ENCODE data around the gene KIF21A. TPM values are rescaled to one million over a fixed set of nuclear protein-coding genes. Genes with fewer than 3 reads are reported as not detected.

The KIF21A gene
- total and polyA plus RNA-seq, 2 of the 13 experiments (the other 11 are each of a cell fraction or from before 2014, with no cell fraction given): 20.6 to 39.7 TPM

DNA sequence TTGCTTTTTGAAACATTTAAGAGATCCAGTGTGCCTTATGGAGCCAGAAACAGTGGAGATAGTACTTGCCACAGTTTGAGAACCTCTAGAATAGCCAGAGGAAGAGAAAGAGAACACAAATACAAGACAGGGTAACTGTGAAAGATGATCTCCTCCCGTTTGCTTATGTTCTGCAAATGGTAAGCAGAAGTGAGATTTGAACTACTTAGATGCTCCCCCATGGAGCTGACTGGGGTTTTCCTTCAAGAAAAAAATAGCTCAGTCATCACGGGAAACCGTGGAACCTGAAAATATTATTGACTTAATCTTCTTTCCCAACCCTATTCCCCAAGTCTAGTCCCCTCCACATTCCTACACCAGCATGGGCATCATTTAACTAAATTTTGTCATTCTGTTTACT is 87.1 kb downstream of the KIF21A start:
- no peak overlapping the region for H3K9ac ChIP-seq (ENCODE audit: insufficient read depth, low read depth, low read length)
- H3K4me3 ChIP-seq (replicated peaks in 1 of 3; ENCODE audit: insufficient read depth in 1 of 3, low read depth in 2 of 3, low read length in 3 of 3): no peak overlapping the region
- DNase-seq (ENCODE audit: low spot score): no peak
- H3K79me2 ChIP-seq (ENCODE audit: insufficient read depth, low read length): no peaks in the 10 kb centered on the region
- no peak for ATAC-seq
- FAIRE-seq: no peak
- no peaks in the 10 kb centered on the region for H4K20me1 ChIP-seq (ENCODE audit: insufficient read depth, low read length)
- H3K4me2 ChIP-seq (ENCODE audit: low read depth, low read length): no peak overlapping the region
- intact Hi-C loops (cut with micrococcal nuclease; ENCODE audit: unreplicated experiment) (loop anchor here (5.0 kb wide), 1 partner anchor 51 kb away; no protein-coding TSS in a partner anchor), in situ Hi-C loops (cut with HindIII; ENCODE audit: extremely low pct_ligation_motif_present, low pct_unique_long_range_greater_than_20kb) (no loop called here)
- H2AFZ ChIP-seq (ENCODE audit: low read length): no peak overlapping the region
- no TSS peak for BruUV-seq (replicated peaks)
- CTCF ChIA-PET (ENCODE audit: low intra/inter-chr PET ratio, low total read pairs): no interaction called here
- no peaks in the 10 kb centered on the region for H3K4me1 ChIP-seq (ENCODE audit: insufficient read depth, low read length)
- 96% methylated on average over 3 of the region's 3 CpGs for WGBS (ENCODE audit: low lambda C conversion rate)
- H3K27me3 ChIP-seq (ENCODE audit: control insufficient read depth in 1 of 2, insufficient read depth in 2 of 2, low read length in 2 of 2): no peaks in the 10 kb centered on the region
- H3K36me3 ChIP-seq (replicated peaks in 1 of 2; ENCODE audit: control insufficient read depth in 1 of 2, insufficient read depth in 2 of 2, low read length in 2 of 2): peaks cover 6 to 26% of the 10 kb centered on the region in 2 experiments; a peak in 4 of 5 replicates
- POLR2A ChIA-PET: no interaction called here
- no peak overlapping the region for H3K27ac ChIP-seq (ENCODE audit: extremely low read length, insufficient read depth, low read length)
- no peaks in the 10 kb centered on the region for H3K9me3 ChIP-seq (ENCODE audit: low read length)
- no peak for TF ChIP-seq ZNF138 (CRISPR knock-in tag; IDR thresholded peaks at IDR 0.05; ENCODE audit: low read depth)
- no peak for TF ChIP-seq ZNF468 (CRISPR knock-in tag; IDR thresholded peaks at IDR 0.05)
- TF ChIP-seq FOXM1 (CRISPR knock-in tag; IDR thresholded peaks at IDR 0.05): no peak
- TF ChIP-seq, protein P1, sequence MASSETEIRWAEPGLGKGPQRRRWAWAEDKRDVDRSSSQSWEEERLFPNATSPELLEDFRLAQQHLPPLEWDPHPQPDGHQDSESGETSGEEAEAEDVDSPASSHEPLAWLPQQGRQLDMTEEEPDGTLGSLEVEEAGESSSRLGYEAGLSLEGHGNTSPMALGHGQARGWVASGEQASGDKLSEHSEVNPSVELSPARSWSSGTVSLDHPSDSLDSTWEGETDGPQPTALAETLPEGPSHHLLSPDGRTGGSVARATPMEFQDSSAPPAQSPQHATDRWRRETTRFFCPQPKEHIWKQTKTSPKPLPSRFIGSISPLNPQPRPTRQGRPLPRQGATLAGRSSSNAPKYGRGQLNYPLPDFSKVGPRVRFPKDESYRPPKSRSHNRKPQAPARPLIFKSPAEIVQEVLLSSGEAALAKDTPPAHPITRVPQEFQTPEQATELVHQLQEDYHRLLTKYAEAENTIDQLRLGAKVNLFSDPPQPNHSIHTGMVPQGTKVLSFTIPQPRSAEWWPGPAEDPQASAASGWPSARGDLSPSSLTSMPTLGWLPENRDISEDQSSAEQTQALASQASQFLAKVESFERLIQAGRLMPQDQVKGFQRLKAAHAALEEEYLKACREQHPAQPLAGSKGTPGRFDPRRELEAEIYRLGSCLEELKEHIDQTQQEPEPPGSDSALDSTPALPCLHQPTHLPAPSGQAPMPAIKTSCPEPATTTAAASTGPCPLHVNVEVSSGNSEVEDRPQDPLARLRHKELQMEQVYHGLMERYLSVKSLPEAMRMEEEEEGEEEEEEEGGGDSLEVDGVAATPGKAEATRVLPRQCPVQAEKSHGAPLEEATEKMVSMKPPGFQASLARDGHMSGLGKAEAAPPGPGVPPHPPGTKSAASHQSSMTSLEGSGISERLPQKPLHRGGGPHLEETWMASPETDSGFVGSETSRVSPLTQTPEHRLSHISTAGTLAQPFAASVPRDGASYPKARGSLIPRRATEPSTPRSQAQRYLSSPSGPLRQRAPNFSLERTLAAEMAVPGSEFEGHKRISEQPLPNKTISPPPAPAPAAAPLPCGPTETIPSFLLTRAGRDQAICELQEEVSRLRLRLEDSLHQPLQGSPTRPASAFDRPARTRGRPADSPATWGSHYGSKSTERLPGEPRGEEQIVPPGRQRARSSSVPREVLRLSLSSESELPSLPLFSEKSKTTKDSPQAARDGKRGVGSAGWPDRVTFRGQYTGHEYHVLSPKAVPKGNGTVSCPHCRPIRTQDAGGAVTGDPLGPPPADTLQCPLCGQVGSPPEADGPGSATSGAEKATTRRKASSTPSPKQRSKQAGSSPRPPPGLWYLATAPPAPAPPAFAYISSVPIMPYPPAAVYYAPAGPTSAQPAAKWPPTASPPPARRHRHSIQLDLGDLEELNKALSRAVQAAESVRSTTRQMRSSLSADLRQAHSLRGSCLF (CRISPR knock-in tag; IDR thresholded peaks at IDR 0.05; ENCODE audit: borderline replicate concordance): no peak
- no peak for TF ChIP-seq ATF1 (CRISPR knock-in tag; IDR thresholded peaks at IDR 0.05)
- TF ChIP-seq, protein P2, sequence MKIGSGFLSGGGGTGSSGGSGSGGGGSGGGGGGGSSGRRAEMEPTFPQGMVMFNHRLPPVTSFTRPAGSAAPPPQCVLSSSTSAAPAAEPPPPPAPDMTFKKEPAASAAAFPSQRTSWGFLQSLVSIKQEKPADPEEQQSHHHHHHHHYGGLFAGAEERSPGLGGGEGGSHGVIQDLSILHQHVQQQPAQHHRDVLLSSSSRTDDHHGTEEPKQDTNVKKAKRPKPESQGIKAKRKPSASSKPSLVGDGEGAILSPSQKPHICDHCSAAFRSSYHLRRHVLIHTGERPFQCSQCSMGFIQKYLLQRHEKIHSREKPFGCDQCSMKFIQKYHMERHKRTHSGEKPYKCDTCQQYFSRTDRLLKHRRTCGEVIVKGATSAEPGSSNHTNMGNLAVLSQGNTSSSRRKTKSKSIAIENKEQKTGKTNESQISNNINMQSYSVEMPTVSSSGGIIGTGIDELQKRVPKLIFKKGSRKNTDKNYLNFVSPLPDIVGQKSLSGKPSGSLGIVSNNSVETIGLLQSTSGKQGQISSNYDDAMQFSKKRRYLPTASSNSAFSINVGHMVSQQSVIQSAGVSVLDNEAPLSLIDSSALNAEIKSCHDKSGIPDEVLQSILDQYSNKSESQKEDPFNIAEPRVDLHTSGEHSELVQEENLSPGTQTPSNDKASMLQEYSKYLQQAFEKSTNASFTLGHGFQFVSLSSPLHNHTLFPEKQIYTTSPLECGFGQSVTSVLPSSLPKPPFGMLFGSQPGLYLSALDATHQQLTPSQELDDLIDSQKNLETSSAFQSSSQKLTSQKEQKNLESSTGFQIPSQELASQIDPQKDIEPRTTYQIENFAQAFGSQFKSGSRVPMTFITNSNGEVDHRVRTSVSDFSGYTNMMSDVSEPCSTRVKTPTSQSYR (CRISPR knock-in tag; IDR thresholded peaks at IDR 0.05; ENCODE audit: borderline replicate concordance): no peak
- no peak for TF ChIP-seq ZNF292 (CRISPR knock-in tag; IDR thresholded peaks at IDR 0.05; ENCODE audit: borderline replicate concordance, low read depth)
- no peak for TF ChIP-seq CBX1 (IDR thresholded peaks at IDR 0.05; ENCODE audit: low read depth)
- TF ChIP-seq ZNF33A (CRISPR knock-in tag; IDR thresholded peaks at IDR 0.05; ENCODE audit: borderline replicate concordance): no peak
- TF ChIP-seq ZNF44 (CRISPR knock-in tag; IDR thresholded peaks at IDR 0.05): no peak
- TF ChIP-seq, protein P3, sequence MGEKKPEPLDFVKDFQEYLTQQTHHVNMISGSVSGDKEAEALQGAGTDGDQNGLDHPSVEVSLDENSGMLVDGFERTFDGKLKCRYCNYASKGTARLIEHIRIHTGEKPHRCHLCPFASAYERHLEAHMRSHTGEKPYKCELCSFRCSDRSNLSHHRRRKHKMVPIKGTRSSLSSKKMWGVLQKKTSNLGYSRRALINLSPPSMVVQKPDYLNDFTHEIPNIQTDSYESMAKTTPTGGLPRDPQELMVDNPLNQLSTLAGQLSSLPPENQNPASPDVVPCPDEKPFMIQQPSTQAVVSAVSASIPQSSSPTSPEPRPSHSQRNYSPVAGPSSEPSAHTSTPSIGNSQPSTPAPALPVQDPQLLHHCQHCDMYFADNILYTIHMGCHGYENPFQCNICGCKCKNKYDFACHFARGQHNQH (CRISPR knock-in tag; IDR thresholded peaks at IDR 0.05): no peak
